ENCODE measurements around the gene RHAG. TPM values are rescaled to one million over a fixed set of nuclear protein-coding genes. Genes with fewer than 3 reads are reported as not detected.

RHAG gene
- total and polyA plus RNA-seq, 2 of the 8 experiments (the other 6 are each of a cell fraction or from before 2014, with no cell fraction given) = not detected

DNA sequence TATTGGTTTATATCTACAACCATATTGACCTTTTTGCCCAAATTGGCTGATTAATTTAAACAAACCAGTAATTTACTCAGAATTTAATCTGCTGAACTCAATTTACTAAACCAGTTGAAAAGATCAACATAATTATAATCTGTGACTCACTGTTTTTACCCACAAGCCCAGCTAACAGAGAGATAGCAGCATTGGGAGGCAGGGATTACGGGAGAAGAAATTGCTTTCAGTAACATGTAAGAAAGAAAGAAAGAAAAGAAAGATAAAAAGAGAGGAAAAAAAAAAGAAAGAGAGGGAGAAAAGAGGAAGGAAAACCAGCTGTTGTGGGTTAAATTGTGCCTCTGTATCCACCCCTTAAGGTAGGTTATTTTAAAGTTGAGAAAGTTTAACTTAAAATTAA lies 13.3 kb upstream of the RHAG start:
- Histone ChIP-seq H3K27ac (ENCODE audit: low read depth, low read length) (no peak overlapping the region), H3K4me2 (ENCODE audit: insufficient read depth in 1 of 2, low read depth in 2 of 2, low read length in 2 of 2) (no peak overlapping the region), H3K79me2 (ENCODE audit: control insufficient read depth in 1 of 2, insufficient read depth in 2 of 2, low read length in 2 of 2) (no peaks in the 10 kb centered on the region), H3K9me3 (ENCODE audit: insufficient read depth in 2 of 2, low read depth in 1 of 2, low read length in 1 of 2) (no peaks in the 10 kb centered on the region), H3K4me1 (replicated peaks in 1 of 4; ENCODE audit: control insufficient read depth in 3 of 4, insufficient read depth in 4 of 4, low read length in 3 of 4) (no peaks in the 10 kb centered on the region), H3K56ac (replicated peaks; ENCODE audit: insufficient read length, low read depth, low read length) (no peak overlapping the region), H2BK15ac (ENCODE audit: low read length) (no peak overlapping the region), H2AFZ (ENCODE audit: low read length) (no peak overlapping the region), H2BK5ac (ENCODE audit: low read depth, low read length) (no peak overlapping the region), H3K23ac (ENCODE audit: insufficient read length) (no peak overlapping the region), H3K27me3 (replicated peaks in 1 of 4; ENCODE audit: control insufficient read depth in 3 of 4, extremely low read depth in 1 of 4, insufficient read depth in 3 of 4, low read length in 3 of 4) (no peaks in the 10 kb centered on the region), H4K5ac (ENCODE audit: insufficient read length, low read depth, low read length) (no peak overlapping the region), H3K4ac (replicated peaks; ENCODE audit: insufficient read length, low read depth, low read length) (no peak overlapping the region), H3K36me3 (ENCODE audit: control insufficient read depth in 2 of 4, insufficient read depth in 4 of 4, low read length in 3 of 4) (no peaks in the 10 kb centered on the region), H4K91ac (replicated peaks; ENCODE audit: insufficient read length, low read length) (no peak overlapping the region), H3K23me2 (ENCODE audit: low read depth, low read length) (no peaks in the 10 kb centered on the region), H3K14ac (ENCODE audit: insufficient read length) (no peak overlapping the region), H2BK12ac (ENCODE audit: low read depth, low read length) (no peak overlapping the region), H2BK20ac (ENCODE audit: low read length) (no peak overlapping the region), H3K79me1 (ENCODE audit: low read depth, low read length) (no peaks in the 10 kb centered on the region), H4K8ac (ENCODE audit: extremely low read depth, insufficient read depth, low read length) (no peak overlapping the region), H4K20me1 (replicated peaks in 1 of 2; ENCODE audit: control insufficient read depth in 1 of 2, insufficient read depth in 2 of 2, low read length in 2 of 2) (no peaks in the 10 kb centered on the region), H3K18ac (ENCODE audit: extremely low read depth, low read length) (no peak overlapping the region), H3K4me3 (ENCODE audit: extremely low read depth in 1 of 4, insufficient read depth in 2 of 4, low read depth in 3 of 4, low read length in 4 of 4) (no peak overlapping the region), H2BK120ac (replicated peaks; ENCODE audit: low read depth, low read length) (no peak overlapping the region), H2AK5ac (ENCODE audit: low read depth, low read length) (no peak overlapping the region), H3K9ac (replicated peaks in 1 of 4; ENCODE audit: extremely low read depth in 1 of 4, low read depth in 3 of 4, low read length in 3 of 4) (no peak overlapping the region)
- WGBS, 2 experiments (ENCODE audit: extremely low coverage in 1 of 2, insufficient coverage in 1 of 2, insufficient read length in 1 of 2, insufficient replicate concordance in 2 of 2, low coverage in 1 of 2, low lambda C conversion rate in 2 of 2, missing lambda C conversion rate in 1 of 2) = 100% methylated on average over 1 of the region's 1 CpG; no CpG with 5 or more reads in 1 of the 2 experiments
- no peak for FAIRE-seq
- DNase-seq (ENCODE audit: low read depth in 1 of 2, low spot score in 2 of 2) = no peak
- TF ChIP-seq POLR2A (IDR thresholded peaks at IDR 0.05; ENCODE audit: control extremely low read depth in 1 of 2, low read depth in 2 of 2, low read length in 2 of 2) (no peak), EZH2 (IDR thresholded peaks at IDR 0.05; ENCODE audit: low read depth, low read length, severe bottlenecking) (no peak), SP2 (IDR thresholded peaks at IDR 0.05; ENCODE audit: low read length) (no peak), BACH1 (IDR thresholded peaks at IDR 0.05; ENCODE audit: low read length) (no peak), BCL11A (IDR thresholded peaks at IDR 0.05; ENCODE audit: low read depth in 2 of 2, low read length in 2 of 2) (no peak), POU5F1 (IDR thresholded peaks at IDR 0.05; ENCODE audit: low read depth, low read length) (no peak), RFX5 (IDR thresholded peaks at IDR 0.05; ENCODE audit: borderline replicate concordance, low read depth, low read length) (no peak), MAFK (IDR thresholded peaks at IDR 0.05; ENCODE audit: low read depth, low read length) (no peak), FOSL1 (IDR thresholded peaks at IDR 0.05; ENCODE audit: insufficient read depth, low read depth, low read length) (no peak), KDM5A (IDR thresholded peaks at IDR 0.05; ENCODE audit: low read length) (no peak), JUND (IDR thresholded peaks at IDR 0.05; ENCODE audit: low read length) (no peak), SAP30 (IDR thresholded peaks at IDR 0.05; ENCODE audit: insufficient read depth, insufficient replicate concordance, low read length) (no peak), YY1 (IDR thresholded peaks at IDR 0.05; ENCODE audit: low read depth, low read length) (no peak)
- TF ChIP-seq, protein P1, sequence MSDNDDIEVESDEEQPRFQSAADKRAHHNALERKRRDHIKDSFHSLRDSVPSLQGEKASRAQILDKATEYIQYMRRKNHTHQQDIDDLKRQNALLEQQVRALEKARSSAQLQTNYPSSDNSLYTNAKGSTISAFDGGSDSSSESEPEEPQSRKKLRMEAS (IDR thresholded peaks at IDR 0.05) = no peak
- POLR2A ChIA-PET (ENCODE audit: partially characterized antibody) = no interaction called here
- CTCF ChIA-PET (ENCODE audit: partially characterized antibody) = no interaction called here
